ENCODE results near the gene CLDND1.

CLDND1 gene

GRCh38 chr3:98521897-98522543 lies 682 bp downstream of the CLDND1 start:
- DNase-seq (ENCODE audit: extremely low read depth in 1 of 2, low read depth in 1 of 2), result peak in 1 of 2 donors; percentile 16

GRCh38 chr3:98519351-98519750 lies 3.4 kb downstream of the CLDND1 start:
- no peak for DNase-seq (ENCODE audit: extremely low read depth in 1 of 2, low read depth in 1 of 2)

DNA sequence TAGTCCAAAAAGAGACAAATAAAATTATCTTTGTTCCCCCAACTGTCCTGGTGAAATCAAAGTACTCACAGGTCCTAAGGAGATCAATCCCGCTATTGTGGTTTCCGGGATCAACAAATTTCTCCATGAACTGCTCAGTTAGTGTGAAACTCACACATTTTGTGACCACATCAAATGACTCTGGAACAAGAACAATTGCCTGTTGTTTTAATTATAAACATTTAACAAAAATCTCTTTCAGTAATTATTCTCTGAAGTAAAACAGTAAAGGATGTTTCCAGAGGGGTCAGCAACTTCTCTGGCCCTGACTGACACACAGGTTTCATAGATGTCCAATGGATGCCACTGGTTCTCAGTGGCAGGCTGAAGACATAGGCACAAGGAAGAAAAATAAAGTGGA lies 3.9 kb downstream of the CLDND1 start:
- no peak for DNase-seq (ENCODE audit: extremely low read depth in 1 of 2, low read depth in 1 of 2)

DNA sequence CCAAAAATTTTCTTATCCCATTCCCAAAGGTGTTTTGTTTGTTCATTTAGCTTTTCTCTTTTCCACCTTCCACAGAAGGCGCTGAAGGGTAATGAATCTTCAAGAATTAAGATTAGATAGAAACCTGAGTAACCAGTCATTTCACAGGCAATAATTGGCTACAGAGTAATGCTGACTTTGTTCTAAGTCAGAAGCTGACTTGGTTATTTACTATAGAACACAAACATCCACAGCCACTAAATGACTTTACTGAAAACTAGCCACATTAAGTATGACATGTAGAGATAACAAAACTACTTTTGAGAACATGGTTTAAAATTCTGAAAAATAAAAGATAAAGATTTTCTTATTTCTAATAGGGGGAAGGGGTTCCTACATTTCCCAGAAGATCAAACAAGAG lies 7.8 kb downstream of the CLDND1 start:
- no peak for DNase-seq (ENCODE audit: extremely low read depth in 1 of 2, low read depth in 1 of 2)

DNA sequence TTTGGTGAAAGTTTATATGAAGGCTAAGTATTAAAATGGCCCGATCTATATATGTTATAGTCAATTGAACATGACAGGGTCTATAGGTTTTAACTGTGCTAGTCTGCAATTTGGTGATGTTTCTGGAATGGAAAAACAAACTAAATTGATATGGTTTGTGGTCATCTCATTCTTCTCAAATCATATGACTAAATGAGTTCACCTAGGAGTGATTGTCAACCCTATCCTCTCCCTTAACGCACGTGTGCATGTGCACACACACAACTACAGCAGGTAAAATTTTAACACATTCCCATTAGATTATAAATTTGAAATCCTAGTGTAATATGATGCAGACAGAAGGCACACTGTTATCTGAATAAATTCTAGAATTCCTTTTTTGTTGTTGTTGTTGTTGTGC lies 9.0 kb downstream of the CLDND1 start:
- DNase-seq (ENCODE audit: extremely low read depth in 1 of 2, low read depth in 1 of 2), result no peak

DNA sequence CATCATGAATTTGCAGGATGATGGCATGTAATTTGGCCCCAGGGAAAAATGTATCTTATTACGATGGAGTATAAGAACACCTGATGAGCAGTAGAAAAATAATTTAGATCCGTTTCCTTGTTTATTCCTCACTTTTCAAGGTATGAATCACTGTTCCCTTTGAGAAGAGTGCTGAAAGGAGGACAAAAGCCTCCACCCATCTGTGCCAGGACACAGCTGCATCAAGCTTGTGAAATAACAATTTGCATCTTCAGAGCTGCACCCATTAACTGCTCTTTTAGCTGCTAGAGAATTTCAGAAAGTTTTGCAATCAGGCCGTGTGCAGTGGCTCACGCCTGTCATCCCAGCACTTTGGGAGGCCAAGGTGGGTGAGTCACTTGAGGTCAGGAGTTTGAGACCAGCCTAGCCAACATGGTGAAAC lies 9.6 kb downstream of the CLDND1 start:
- no peak for DNase-seq (ENCODE audit: extremely low read depth in 1 of 2, low read depth in 1 of 2)

DNA sequence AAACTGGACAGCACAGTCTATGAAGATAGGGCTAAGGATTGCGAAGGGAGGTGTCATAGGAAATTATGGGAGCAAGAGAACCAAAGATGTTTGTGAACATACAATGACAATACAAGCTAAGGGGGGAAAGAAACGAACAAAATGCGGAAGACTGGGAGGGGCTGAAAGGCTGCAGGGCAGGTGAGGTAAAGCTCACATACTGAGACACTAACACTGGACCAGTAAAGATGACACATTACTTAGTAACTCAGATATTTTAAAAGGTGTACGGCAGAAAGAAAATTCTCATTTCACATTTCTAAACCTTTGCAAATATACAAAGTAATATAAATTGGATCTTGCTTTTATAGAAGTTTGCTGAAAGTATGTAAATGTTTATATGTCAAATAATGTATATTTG lies 10.1 kb downstream of the CLDND1 start:
- no peak for DNase-seq (ENCODE audit: extremely low read depth in 1 of 2, low read depth in 1 of 2)

DNA sequence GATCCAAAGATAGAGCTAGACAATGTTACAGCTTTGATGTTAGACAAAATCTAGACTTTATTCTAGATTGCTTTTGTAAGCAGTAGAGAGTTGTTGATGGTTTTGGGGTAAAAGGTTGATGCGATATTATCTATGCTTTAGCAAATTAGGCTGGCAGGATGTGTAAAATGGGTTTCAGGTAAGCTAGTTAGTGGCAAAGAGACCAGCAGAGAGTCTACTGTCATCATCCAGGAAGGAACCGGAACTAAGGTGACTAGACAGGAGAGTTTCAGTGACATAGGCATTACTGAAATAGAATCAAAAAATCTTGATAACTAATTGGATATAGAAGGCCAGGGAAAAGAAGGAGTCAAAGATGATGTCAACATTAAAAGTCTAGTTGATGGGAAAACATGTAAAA lies 14.1 kb downstream of the CLDND1 start:
- no peak for DNase-seq (ENCODE audit: extremely low read depth in 1 of 2, low read depth in 1 of 2)

DNA sequence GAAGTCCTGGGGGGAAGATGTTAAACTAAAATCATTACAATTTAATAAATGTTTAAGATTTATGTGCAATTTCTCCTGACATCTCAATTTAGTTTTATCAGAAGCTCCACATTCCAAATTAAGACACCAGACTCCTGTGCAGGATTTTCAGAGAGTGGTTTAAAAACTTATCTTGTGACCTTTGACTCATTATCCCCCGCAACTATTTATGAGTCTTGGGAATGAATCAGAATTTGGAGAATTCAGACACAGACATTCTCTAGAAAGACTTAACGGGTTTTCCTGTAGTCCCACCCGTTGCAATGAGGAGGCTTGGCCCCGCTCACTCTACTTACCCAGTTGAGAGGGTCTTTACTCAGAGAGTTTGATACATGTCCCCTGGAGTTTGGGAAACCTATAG lies 18.2 kb downstream of the CLDND1 start:
- DNase-seq (ENCODE audit: extremely low read depth in 1 of 2, low read depth in 1 of 2), result no peak

- no peak for DNase-seq (ENCODE audit: extremely low read depth in 1 of 2, low read depth in 1 of 2)
Observed at GRCh38 chr3:98501863-98502576, 20.7 kb downstream of the CLDND1 start.

DNA sequence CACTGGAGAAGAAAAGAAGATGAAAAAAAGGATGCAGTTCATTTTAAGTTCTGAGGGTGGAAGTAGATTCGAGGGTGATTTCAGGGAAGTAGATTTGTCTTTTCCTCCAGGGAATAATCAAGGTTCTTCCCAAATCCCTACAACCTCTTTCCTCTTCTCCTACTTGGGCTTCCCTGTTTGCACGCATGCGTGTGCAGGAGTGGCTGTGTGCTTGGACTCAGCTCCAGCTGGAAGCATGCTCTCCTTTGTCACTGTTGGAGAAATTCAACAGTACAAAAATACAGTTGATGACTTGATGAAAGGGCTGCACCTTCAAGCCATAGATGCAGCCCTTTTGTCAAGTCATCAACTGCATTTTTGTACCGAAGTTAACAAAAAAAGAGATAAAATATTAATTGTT lies 21.4 kb downstream of the CLDND1 start:
- DNase-seq (ENCODE audit: extremely low read depth in 1 of 2, low read depth in 1 of 2), result no peak

DNA sequence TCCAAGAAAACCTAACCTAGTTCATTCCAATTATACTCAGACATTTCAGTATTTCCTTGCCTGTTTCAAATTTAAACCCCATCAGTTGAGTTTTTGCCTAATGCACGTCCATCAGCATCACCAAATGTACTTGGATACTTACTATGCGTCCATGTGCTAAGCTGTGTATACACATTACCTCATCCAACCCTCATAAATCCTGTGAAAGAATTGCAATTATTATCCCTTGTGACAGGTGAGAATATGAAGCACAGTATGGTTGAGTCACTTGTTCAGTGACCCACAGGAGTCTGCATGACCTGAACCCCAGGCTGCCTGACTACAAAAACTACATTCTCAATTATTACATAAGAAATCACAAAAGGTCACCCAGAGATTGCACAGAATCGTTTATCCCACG lies 22.7 kb downstream of the CLDND1 start:
- DNase-seq (ENCODE audit: extremely low read depth in 1 of 2, low read depth in 1 of 2), result no peak

GRCh38 chr3:98497381-98497780 lies 25.3 kb downstream of the CLDND1 start, which contains the start of gene OR5K2:
Gene OR5K2 (plus strand): TSS chr3:98497681. CDS start chr3:98497681, 0 bp downstream.
- no peak for DNase-seq (ENCODE audit: extremely low read depth in 1 of 2, low read depth in 1 of 2)

- no peak for DNase-seq (ENCODE audit: extremely low read depth in 1 of 2, low read depth in 1 of 2)
Observed at GRCh38 chr3:98483626-98484025, 39.1 kb downstream of the CLDND1 start.

DNA sequence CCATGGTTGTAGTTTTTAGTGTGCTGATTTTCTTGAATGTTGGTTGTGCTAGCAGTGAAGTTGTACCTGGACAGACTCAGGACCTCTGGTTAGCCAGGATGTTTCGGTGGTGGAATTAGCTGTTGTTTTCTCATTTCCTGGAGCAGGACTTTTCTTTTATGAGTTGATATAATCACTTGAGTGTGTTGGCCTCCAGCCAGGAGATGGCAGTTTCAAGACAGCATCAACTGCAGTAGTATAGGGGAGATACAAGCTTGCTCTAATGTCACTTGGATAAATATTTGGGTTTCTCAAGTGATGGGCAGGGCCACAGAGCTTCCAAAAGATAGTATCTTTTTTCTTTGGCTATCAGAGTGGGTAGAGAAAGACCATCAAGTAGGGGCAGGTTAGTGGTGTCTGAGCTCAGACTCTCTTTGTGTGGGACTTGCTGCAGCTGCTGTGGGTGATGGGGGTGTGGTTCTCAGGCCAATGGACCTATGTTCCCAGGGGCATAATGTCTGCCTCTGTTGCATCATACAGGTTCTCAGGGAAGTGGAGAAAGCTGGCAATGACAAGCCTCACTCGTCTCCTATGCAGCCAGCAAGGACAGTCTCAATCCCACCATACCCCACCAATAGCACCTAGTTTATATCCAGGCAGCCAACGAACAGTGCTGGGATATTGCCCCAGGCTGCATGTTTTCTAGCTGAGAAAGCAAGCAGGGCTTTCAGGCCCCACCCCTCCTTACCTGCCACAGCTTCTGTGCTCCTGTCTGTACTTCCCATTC lies 39.8 kb downstream of the CLDND1 start:
- no peak for DNase-seq (ENCODE audit: extremely low read depth in 1 of 2, low read depth in 1 of 2)
